ENCODE data around the gene RASD2. TPM values are rescaled to one million over a fixed set of nuclear protein-coding genes. Genes with fewer than 3 reads are reported as not detected.

Gene RASD2
- total and polyA plus RNA-seq, 8 donors: 0.28 to 1.4 (median 0.59) TPM

DNA sequence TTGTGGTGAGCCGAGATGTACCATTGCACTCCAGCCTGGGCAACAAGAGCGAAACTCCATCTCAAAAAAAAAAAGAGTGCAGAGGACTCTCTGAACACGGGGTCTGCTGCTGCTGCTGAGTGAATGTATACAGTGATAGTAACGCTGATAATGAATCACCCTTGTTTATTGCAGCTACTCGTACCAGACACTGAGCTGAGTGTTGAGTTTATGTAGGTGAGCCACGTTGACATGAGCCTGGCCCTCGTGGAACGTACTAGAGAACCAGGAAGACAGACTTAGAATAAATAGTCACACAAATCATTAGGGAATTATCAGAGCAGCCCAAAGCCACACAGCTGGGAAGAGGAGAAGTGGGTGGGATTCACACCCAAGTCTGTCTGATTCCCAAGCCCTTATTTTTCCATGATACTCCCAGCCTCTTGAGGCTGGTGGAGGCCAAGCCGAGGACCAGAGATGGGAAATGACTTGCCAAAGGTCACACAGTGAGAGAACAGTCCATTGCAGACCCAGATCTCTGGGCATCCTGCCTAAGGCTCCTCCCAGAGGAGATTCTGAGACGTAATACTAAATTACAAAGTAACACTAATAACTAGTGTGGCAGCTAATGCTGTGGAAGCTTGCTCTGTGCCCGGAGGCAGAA is 41.7 kb downstream of the RASD2 start:
- no peaks in the 10 kb centered on the region for H3K9me3 ChIP-seq
- FAIRE-seq (no peak), DNase-seq (no peak), ATAC-seq (no peak)
- intact Hi-C loops (cut with DNase I): loop anchor here in 2 of 3 donors (5.0 to 10.0 kb wide), 3 partner anchors 150 to 235 kb away; no protein-coding TSS in a partner anchor
- H3K27me3 ChIP-seq: no peaks in the 10 kb centered on the region
- 69 to 71% methylated on average over 11 of the region's 11 CpGs for WGBS, 2 donors
- TF ChIP-seq, protein P1, sequence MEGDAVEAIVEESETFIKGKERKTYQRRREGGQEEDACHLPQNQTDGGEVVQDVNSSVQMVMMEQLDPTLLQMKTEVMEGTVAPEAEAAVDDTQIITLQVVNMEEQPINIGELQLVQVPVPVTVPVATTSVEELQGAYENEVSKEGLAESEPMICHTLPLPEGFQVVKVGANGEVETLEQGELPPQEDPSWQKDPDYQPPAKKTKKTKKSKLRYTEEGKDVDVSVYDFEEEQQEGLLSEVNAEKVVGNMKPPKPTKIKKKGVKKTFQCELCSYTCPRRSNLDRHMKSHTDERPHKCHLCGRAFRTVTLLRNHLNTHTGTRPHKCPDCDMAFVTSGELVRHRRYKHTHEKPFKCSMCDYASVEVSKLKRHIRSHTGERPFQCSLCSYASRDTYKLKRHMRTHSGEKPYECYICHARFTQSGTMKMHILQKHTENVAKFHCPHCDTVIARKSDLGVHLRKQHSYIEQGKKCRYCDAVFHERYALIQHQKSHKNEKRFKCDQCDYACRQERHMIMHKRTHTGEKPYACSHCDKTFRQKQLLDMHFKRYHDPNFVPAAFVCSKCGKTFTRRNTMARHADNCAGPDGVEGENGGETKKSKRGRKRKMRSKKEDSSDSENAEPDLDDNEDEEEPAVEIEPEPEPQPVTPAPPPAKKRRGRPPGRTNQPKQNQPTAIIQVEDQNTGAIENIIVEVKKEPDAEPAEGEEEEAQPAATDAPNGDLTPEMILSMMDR (IDR thresholded peaks at IDR 0.05): no peak
- no peak overlapping the region for H3K4me3 ChIP-seq
- no peaks in the 10 kb centered on the region for H3K36me3 ChIP-seq
- H3K27ac ChIP-seq: no peak overlapping the region
- no peaks in the 10 kb centered on the region for H3K4me1 ChIP-seq

DNA sequence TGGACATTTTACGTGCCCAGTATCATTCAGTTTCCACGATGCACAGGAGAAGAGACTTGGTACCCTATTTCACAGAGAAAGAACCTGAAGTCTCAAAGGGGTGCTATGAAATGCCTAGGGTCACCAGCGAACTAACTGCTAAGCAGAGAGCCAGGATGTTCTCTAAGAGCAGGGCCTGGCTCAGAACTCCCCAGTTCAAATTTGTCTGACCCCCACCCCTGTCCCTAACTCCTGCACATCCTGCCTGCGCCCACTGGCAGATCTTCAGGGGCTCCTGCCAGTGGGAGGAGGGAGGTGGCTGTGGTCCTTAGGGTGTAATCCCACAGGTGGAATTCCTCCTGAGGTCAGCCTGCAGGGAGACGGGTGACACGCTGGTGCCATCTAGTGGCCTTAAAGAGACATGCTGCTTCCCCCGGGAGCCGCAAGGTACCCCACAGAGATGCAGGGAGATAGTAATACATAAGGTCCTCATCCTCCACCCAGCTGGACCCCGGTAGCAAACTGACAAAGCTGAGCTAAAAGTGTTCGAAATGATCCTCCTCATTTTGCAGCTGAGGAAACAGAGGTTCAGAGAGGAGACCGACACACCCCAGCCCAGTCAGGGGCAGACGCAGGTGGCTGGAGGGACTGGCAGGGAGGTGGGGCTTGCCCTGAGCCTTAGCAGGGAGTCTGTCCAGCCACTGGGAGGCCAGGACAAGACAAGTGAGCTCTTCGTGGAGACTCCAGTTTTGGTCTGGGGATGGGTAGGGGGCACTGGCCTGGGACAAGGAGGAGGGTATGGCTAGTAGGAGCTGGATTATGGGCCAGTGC is 42.4 kb downstream of the RASD2 start:
- ATAC-seq (peak; percentile 81 to 95 (median 90)), FAIRE-seq (no peak), DNase-seq (peak in 4 of 6 donors; percentile 45 to 73 (median 54))
- 22 to 26% methylated on average over 13 of the region's 13 CpGs for WGBS, 2 donors
- H3K27ac ChIP-seq: no peak overlapping the region
- no peaks in the 10 kb centered on the region for H3K27me3 ChIP-seq
- no peak overlapping the region for H3K4me3 ChIP-seq
- intact Hi-C loops (cut with DNase I): loop anchor here in 2 of 3 donors (5.0 to 10.0 kb wide), 3 partner anchors 151 to 236 kb away; no protein-coding TSS in a partner anchor
- TF ChIP-seq, protein P1 (IDR thresholded peaks at IDR 0.05): peak; percentile 77 to 92 (median 88)
- H3K4me1 ChIP-seq: no peaks in the 10 kb centered on the region
- no peaks in the 10 kb centered on the region for H3K36me3 ChIP-seq
- no peaks in the 10 kb centered on the region for H3K9me3 ChIP-seq

DNA sequence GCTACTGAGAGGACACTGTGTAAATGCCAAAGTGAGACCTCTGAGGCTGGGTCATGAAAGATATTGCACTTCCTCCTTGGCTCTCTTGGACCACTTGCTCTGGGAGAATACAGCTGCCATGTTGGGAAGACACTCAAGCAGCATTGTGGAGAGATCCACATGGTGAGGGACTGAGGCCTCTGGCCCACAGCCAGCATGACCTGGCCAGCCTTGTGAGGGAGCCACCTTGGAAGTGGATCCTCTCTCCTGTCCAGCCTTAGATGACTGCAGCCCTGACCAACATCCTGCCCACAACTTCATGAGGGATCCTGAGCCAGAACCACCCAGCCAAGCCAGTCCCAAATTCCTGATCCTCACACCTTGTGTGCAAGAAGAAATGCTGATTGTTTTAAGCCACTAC is 46.1 kb downstream of the RASD2 start:
- DNase-seq: no peak
- H3K27ac ChIP-seq: no peak overlapping the region
- ATAC-seq: no peak
- no peak overlapping the region for H3K4me3 ChIP-seq
- H3K4me1 ChIP-seq: no peaks in the 10 kb centered on the region
- no peaks in the 10 kb centered on the region for H3K9me3 ChIP-seq
- H3K36me3 ChIP-seq: no peaks in the 10 kb centered on the region
- FAIRE-seq: no peak
- intact Hi-C loops (cut with DNase I): loop anchor here in 2 of 3 donors (5.0 to 10.0 kb wide), 2 partner anchors 159 to 232 kb away; no protein-coding TSS in a partner anchor
- H3K27me3 ChIP-seq: no peaks in the 10 kb centered on the region
- TF ChIP-seq, protein P1 (IDR thresholded peaks at IDR 0.05): no peak

DNA sequence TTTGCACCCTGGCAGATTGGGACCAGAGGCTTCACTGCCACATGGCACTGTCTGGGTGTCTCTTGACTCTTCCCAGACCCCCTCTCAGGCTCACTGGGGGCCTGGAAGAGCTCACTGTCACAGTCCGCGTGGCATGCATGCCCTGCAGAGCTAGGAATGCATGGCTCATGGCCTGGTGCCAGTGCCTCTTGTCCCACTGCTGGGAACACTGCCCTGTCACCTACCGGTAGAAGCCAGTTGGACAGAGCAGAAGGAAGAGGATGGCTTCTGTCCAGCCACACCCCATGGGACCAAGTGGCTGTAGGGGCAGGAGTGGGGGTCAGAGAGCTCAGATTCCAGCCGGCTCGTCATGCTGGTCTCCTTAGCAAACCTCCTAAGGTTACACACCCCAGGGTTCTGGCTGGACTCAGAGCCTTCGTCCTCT is 46.8 kb downstream of the RASD2 start:
- intact Hi-C loops (cut with DNase I): loop anchor here in 2 of 3 donors (5.0 to 10.0 kb wide), 2 partner anchors 160 to 233 kb away; no protein-coding TSS in a partner anchor
- ATAC-seq: peak in 3 of 4 donors; percentile 38 to 55 (median 54)
- H3K27ac ChIP-seq: no peak overlapping the region

More for the DNA sequence above, 46.8 kb downstream of the RASD2 start:
- peak in 4 of 6 donors; percentile 49 to 74 (median 68) for DNase-seq
- Histone ChIP-seq H3K36me3 (no peaks in the 10 kb centered on the region), H3K4me3 (no peak overlapping the region), H3K9me3 (no peaks in the 10 kb centered on the region), H3K27me3 (no peaks in the 10 kb centered on the region), H3K4me1 (no peaks in the 10 kb centered on the region)
- 55 to 60% methylated on average over 6 of the region's 6 CpGs for WGBS, 2 donors
- no peak for FAIRE-seq
- TF ChIP-seq, protein P1 (IDR thresholded peaks at IDR 0.05): no peak

Measured in pancreas (tissue), 10 donors.